Calu3 (cell line): ENCODE results near the gene NEK2. TPM values are rescaled to one million over a fixed set of nuclear protein-coding genes. Genes with fewer than 3 reads are reported as not detected.

Source experiments
- BruUV-seq: library from RNA; stranded (reverse); fragments of 400-500 nt; replicated peaks from 2 replicates; lab custom pipeline; 2021; lab: Mats Ljungman, UMichigan
- CTCF ChIA-PET: fragments of 300-600 bp; sonication (Branson Sonifier 250); formaldehyde crosslinking; loops from one replicate; lab custom pipeline; 2022; ENCODE audit warnings: antibody characterized with exemption; lab: Charles Lee
- DNase-seq: peaks from one replicate; pipeline ENCODE4 v3.0.0; 2022
- H3K27ac Mint-ChIP-seq: one replicate; pipeline ENCODE4 v1.8.0; 2022; ENCODE audit warnings: mixed read lengths; ENCODE audit not compliant: unreplicated experiment
- H3K27me3 Mint-ChIP-seq: one replicate; pipeline ENCODE4 v1.8.0; 2022; ENCODE audit warnings: mixed read lengths; ENCODE audit not compliant: unreplicated experiment
- H3K36me3 Mint-ChIP-seq: one replicate; pipeline ENCODE4 v1.8.0; 2022; ENCODE audit warnings: mild to moderate bottlenecking, moderate library complexity, mixed read lengths; ENCODE audit not compliant: insufficient read depth, unreplicated experiment
- H3K4me1 Mint-ChIP-seq: one replicate; pipeline ENCODE4 v1.8.0; 2022; ENCODE audit warnings: mild to moderate bottlenecking, low read depth, mixed read lengths; ENCODE audit not compliant: unreplicated experiment
- H3K4me3 Mint-ChIP-seq: one replicate; pipeline ENCODE4 v1.8.0; 2022; ENCODE audit warnings: mild to moderate bottlenecking, low read depth, moderate library complexity, mixed read lengths; ENCODE audit not compliant: unreplicated experiment
- H3K9me3 Mint-ChIP-seq: one replicate; pipeline ENCODE4 v1.8.0; 2022; ENCODE audit warnings: low read depth, mixed read lengths; ENCODE audit not compliant: unreplicated experiment
- CTCF ChIP-seq: fragments of 200-600 bp; IDR thresholded peaks from one replicate; pipeline ENCODE4 v1.8.0; 2022; ENCODE audit warnings: antibody characterized with exemption; ENCODE audit not compliant: unreplicated experiment
- intact Hi-C: fragments of 100-400 bp; cut with micrococcal nuclease; formaldehyde crosslinking; loops from one replicate; pipeline ENCODE4 v1.10.0; 2022; ENCODE audit not compliant: unreplicated experiment
- total RNA-seq: library from RNA; stranded (reverse); gene quantifications from 2 replicates; pipeline ENCODE4 v1.2.3, GENCODE V29; 2022

The NEK2 gene
- total RNA-seq, 1 experiment from 2014 or later: 43.2 TPM

GRCh38 chr1:211613951-211614350, 61.5 kb downstream of the NEK2 start:
- Mint-ChIP-seq H3K27me3 (no peaks in the 10 kb centered on the region), H3K4me3 (no peak overlapping the region), H3K36me3 (no peaks in the 10 kb centered on the region), H3K9me3 (no peaks in the 10 kb centered on the region), H3K27ac (no peak overlapping the region), H3K4me1 (peaks cover 24% of the 10 kb centered on the region)
- no peak for TF ChIP-seq CTCF
- CTCF ChIA-PET: interaction anchor here (0.6 kb wide), 1 partner anchor 1871 kb away, joined by 3 read pairs; no protein-coding TSS in a partner anchor
- no TSS peak for BruUV-seq
- DNase-seq: no peak
- intact Hi-C loops: no loop called here

- Mint-ChIP-seq H3K36me3 (no peaks in the 10 kb centered on the region), H3K27ac (no peak overlapping the region), H3K4me3 (no peak overlapping the region), H3K4me1 (peaks cover 25% of the 10 kb centered on the region), H3K27me3 (no peaks in the 10 kb centered on the region), H3K9me3 (no peaks in the 10 kb centered on the region)
- TF ChIP-seq CTCF: no peak
- no TSS peak for BruUV-seq
- intact Hi-C loops: no loop called here
- CTCF ChIA-PET: interaction anchor here (0.5 to 1.1 kb wide), 4 partner anchors 26 to 1870 kb away, joined by 3 to 5 read pairs (median 4); no protein-coding TSS in a partner anchor
- peak; percentile 45 for DNase-seq
Measured at GRCh38 chr1:211613108-211613947, 62.1 kb downstream of the NEK2 start.

- Mint-ChIP-seq H3K36me3 (no peaks in the 10 kb centered on the region), H3K4me1 (peaks cover 30% of the 10 kb centered on the region), H3K27ac (no peak overlapping the region), H3K27me3 (no peaks in the 10 kb centered on the region), H3K4me3 (no peak overlapping the region), H3K9me3 (no peaks in the 10 kb centered on the region)
- CTCF ChIA-PET: interaction anchor here (0.5 to 1.1 kb wide), 3 partner anchors 27 to 294 kb away, joined by 3 to 5 read pairs (median 4); no protein-coding TSS in a partner anchor
- BruUV-seq: no TSS peak
- no peak for DNase-seq
- intact Hi-C loops: no loop called here
- no peak for TF ChIP-seq CTCF
Measured at GRCh38 chr1:211612786-211613107, 62.7 kb downstream of the NEK2 start.

Other genes with a start within 250 kb of the NEK2 start
- not detected in 2 replicates for gene RD3, start 183.5 kb downstream of the NEK2 start, total RNA-seq
- 15.5 and 25.3 TPM in 2 replicates for gene SLC30A1, start 96.5 kb downstream of the NEK2 start, total RNA-seq
- 50.6 and 67.7 TPM in 2 replicates for gene LPGAT1, start 155.1 kb upstream of the NEK2 start, total RNA-seq